ENCODE results near the gene CREBRF. TPM values are rescaled to one million over a fixed set of nuclear protein-coding genes. Genes with fewer than 3 reads are reported as not detected.
A peak's percentile ranks its signal among the peaks of the same experiment; 100 is the strongest.

CREBRF gene
- total RNA-seq, 4 donors from 2014 or later: 33.7 to 67.6 (median 36.4) TPM

- TF ChIP-seq, protein P1, sequence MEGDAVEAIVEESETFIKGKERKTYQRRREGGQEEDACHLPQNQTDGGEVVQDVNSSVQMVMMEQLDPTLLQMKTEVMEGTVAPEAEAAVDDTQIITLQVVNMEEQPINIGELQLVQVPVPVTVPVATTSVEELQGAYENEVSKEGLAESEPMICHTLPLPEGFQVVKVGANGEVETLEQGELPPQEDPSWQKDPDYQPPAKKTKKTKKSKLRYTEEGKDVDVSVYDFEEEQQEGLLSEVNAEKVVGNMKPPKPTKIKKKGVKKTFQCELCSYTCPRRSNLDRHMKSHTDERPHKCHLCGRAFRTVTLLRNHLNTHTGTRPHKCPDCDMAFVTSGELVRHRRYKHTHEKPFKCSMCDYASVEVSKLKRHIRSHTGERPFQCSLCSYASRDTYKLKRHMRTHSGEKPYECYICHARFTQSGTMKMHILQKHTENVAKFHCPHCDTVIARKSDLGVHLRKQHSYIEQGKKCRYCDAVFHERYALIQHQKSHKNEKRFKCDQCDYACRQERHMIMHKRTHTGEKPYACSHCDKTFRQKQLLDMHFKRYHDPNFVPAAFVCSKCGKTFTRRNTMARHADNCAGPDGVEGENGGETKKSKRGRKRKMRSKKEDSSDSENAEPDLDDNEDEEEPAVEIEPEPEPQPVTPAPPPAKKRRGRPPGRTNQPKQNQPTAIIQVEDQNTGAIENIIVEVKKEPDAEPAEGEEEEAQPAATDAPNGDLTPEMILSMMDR (IDR thresholded peaks at IDR 0.05): no peak
- ATAC-seq (ENCODE audit: low FRiP score): no peak
- DNase-seq (ENCODE audit: low spot score): no peak
These were observed 82.6 kb downstream of the CREBRF start for GRCh38 chr5:173138707-173139106.

DNA sequence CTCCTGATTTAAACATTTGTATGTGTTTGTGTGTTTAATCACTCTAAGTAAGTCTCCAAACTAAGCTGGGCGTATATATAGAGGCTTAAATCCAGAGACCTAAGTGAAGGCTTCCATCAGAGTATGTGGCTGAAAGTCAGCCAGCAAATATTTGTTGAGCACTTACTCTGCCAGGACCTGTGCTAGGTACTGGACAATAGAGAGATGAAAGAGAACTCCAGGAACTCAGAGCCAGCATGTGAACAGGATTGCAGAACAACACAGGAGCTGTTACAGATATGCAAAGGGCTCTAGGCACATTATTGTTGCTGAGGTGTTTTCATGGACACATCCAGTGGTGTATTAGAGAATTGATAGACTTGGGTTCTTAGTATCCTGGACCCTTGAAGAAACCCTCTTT is 83.5 kb downstream of the CREBRF start:
- TF ChIP-seq, protein P1 (IDR thresholded peaks at IDR 0.05): no peak
- no peak for DNase-seq (ENCODE audit: low spot score)
- no peak for ATAC-seq (ENCODE audit: low FRiP score)

DNA sequence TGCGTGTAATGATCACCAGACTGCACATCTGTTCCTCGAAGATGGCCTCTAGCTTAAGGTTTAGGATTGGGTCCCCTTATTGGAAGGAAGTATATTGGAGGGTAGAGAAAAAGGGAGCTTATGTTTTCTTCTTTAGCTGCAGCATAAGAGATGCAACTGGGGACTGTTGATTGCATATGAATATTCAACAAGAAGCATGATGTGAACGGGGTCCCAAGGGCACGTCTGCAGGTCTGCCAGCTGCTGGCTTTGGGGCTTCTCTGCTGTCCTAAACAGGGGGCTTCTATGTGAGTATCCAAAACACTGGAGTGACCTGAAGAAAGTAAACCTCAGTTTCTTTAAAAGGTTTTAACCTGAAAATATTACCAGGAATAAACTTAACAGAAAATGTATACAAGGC is 84.6 kb downstream of the CREBRF start:
- DNase-seq (ENCODE audit: low spot score): no peak
- TF ChIP-seq, protein P1 (IDR thresholded peaks at IDR 0.05): no peak
- no peak for ATAC-seq (ENCODE audit: low FRiP score)

DNA sequence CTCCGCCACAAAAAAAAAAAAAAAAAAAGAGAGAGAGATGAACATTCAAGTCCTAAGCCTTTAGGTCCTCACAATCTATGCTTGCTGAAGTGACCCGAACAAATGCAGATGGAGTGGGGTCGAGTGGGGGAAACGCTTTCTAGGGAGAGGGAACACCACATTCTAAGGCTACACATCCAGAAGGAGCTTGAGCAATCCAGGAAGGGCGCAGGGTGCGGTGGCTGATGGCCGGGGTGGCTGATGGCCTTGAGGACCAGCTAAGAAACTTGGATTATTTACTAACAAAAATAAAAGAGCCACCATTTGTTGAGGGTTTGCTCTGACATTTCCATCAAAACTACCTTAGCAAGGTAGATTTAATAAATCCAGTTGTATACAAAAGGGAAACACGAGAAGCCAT is 87.4 kb downstream of the CREBRF start:
- TF ChIP-seq, protein P1 (IDR thresholded peaks at IDR 0.05): no peak
- ATAC-seq (ENCODE audit: low FRiP score) (no peak), DNase-seq (ENCODE audit: low spot score) (no peak)

DNA sequence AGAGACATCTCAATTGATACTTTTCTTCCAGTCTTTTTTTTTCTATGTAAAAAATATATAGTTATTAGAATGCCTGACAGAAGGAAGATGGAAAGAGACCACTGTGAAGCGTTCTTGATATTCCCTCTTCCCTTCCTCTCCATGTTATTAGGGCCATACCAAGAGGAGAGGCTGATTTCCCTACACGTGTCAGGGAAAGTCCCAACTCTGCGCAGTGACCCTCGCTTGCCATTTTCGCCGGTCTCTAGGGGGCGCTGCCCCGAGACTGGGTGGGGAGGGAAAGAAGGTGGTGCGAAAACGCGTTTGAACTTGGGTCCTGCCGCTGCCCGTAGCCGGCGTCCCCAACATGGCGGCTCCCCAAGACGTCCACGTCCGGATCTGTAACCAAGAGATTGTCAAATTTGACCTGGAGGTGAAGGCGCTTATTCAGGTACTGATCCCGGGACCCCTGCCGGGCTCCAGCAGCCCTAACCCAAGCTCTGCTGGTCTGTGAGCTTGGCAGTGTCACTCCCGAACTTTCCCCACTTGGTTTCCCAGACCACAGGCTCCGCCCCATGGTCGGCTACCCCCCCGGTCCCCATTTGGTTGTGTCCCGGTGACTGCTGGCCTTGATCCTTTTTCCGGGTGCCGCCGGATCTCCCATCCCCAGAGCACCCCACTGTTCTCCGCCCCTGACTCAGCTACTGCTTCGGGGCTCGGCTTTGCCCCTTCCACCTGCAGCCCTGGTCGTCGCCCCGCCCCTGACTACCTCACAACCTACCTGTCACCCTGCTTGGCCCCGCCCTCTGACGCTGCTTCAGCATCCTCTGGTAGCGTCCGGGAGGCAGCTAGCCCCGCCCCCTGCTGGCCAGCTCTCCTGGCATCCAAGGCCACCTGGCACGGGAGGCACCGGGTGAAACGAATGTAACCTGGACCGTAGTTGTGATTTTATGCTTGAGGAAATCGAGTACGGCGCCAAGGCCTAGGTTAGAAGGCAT is 88.3 kb downstream of the CREBRF start, which contains the start of gene BNIP1:
Gene BNIP1 (plus strand): TSS at position 332 of the 977 bp plus-strand sequence. CDS start 15 bp downstream, at position 347.
- ATAC-seq (ENCODE audit: low FRiP score) (peak; percentile 99), DNase-seq (ENCODE audit: low spot score) (peak; percentile 98)
- TF ChIP-seq, protein P1 (IDR thresholded peaks at IDR 0.05): peak in 2 of 3 donors; percentile 56 to 89

DNA sequence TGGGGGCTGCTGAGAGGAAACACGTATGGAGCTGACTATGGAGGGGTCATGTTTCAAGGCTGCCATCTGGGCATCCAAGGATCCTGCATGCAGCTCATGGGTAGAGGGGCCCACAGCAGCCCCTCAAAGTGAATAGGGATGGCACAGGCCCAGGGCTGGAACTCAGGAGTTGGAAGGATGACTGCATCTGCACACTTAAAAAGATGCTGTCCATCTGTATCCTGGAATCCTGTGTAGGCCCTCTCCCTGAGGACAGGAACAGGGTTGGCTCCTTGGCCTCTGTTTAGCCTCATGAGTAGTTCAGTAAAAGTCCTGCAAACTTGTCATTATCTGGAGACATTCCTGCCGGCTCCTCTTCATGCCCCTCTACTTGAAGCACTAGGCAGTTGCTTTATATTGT is 92.2 kb downstream of the CREBRF start:
- TF ChIP-seq, protein P1 (IDR thresholded peaks at IDR 0.05): no peak
- DNase-seq (ENCODE audit: low spot score): no peak
- no peak for ATAC-seq (ENCODE audit: low FRiP score)
